Transverse colon (tissue), 4 donors: Measurements from ENCODE around the gene MAN1C1. TPM values are rescaled to one million over a fixed set of nuclear protein-coding genes. Genes with fewer than 3 reads are reported as not detected.

ENCODE experiments used
- DNase-seq: peaks from one replicate; pipeline ENCODE4 v3.0.0-alpha.2; 2019
- H3K27ac ChIP-seq, 4 donors: fragments of 200-600 bp; sonication (generic); 2 replicates each; pipeline ENCODE4 v1.5.1; 2016 to 2018; ENCODE audit warnings: inconsistent platforms in 4 of 4
- H3K27me3 ChIP-seq: fragments of 200-600 bp; sonication (generic); 2 replicates; pipeline ENCODE4 v1.5.1; 2017; ENCODE audit warnings: inconsistent platforms
- H3K36me3 ChIP-seq, 4 donors: fragments of 200-600 bp; sonication (generic); 2 replicates each; pipeline ENCODE4 v1.5.1; 2017 to 2019; ENCODE audit warnings: inconsistent platforms in 4 of 4
- H3K4me1 ChIP-seq, 4 donors: fragments of 200-600 bp; sonication (generic); 2 replicates each; pipeline ENCODE4 v1.5.1; 2017 to 2020; ENCODE audit warnings: inconsistent platforms in 4 of 4
- H3K4me3 ChIP-seq, 4 donors: fragments of 200-600 bp; sonication (generic); 1 replicate in 1 of 4; 2 replicates in 3 of 4; pipeline versions ENCODE4 v1.5.1 to v1.6.1; 2017 to 2019; ENCODE audit warnings: inconsistent platforms in 4 of 4
- H3K9me3 ChIP-seq, 2 donors: fragments of 200-600 bp; sonication (generic); 2 replicates each; pipeline ENCODE4 v1.5.1; 2017 to 2019; ENCODE audit warnings: inconsistent platforms in 2 of 2
- CTCF ChIP-seq, 5 experiments: fragments of 200-600 bp in 3 of 5; fragments of 450-650 bp in 2 of 5; sonication (generic) in 3 of 5; IDR thresholded peaks; 1 replicate in 2 of 5; 2 replicates in 3 of 5; pipeline ENCODE4 v1.5.1; 2016 to 2017; ENCODE audit warnings: antibody characterized with exemption in 5 of 5, inconsistent platforms in 3 of 5, mild to moderate bottlenecking in 2 of 5, moderate library complexity in 1 of 5
- EP300 ChIP-seq: sonication (generic); formaldehyde crosslinking; IDR thresholded peaks from one replicate; pipeline ENCODE4 v1.6.1; 2017; ENCODE audit warnings: antibody characterized with exemption, low read depth
- POLR2A ChIP-seq: fragments of 450-650 bp; IDR thresholded peaks from one replicate; pipeline ENCODE4 v1.6.1; 2016; ENCODE audit warnings: antibody characterized with exemption, mild to moderate bottlenecking, moderate library complexity
- POLR2AphosphoS5 ChIP-seq, 3 donors: sonication (generic); formaldehyde crosslinking; IDR thresholded peaks; one replicate each; pipeline ENCODE4 v1.6.1; 2016; ENCODE audit warnings: antibody characterized with exemption in 3 of 3
- WGBS, 2 donors: methylation state at CpG; one replicate each; pipeline ENCODE4 v1.1.5; 2018; ENCODE audit warnings: low coverage in 1 of 2; 5-methylcytosine and 5-hydroxymethylcytosine counted together
- in situ Hi-C, 4 donors: fragments of 200-750 bp; cut with MboI; loops; one replicate each; pipeline versions ENCODE4 v1.15.0 to v1.15.1; 2017; ENCODE audit warnings: low sequenced_read_pairs in 3 of 4, low pct_ligation_motif_present in 1 of 4, low pct_unique_long_range_greater_than_20kb in 1 of 4
- intact Hi-C: fragments of 100-400 bp; cut with DNase I; formaldehyde crosslinking; loops from one replicate; pipeline ENCODE4 v1.15.1; 2023; ENCODE audit warnings: low total_unique reads
- total RNA-seq, 4 donors: library from RNA; depleted of rRNA; stranded (reverse); fragments of >200 nt; gene quantifications; one replicate each; pipeline ENCODE4 v1.1.0, GENCODE V29; 2016

MAN1C1 gene
- total RNA-seq, 4 donors from 2014 or later: 2.4 to 6.8 (median 4.3) TPM

- Histone ChIP-seq H3K36me3 (no peaks in the 10 kb centered on the region), H3K4me3 (no peak overlapping the region), H3K4me1 (peaks cover 1 to 18% (median 5%) of the 10 kb centered on the region in 4 donors), H3K27me3 (peaks cover 4% of the 10 kb centered on the region), H3K9me3 (no peaks in the 10 kb centered on the region), H3K27ac (no peak overlapping the region)
- 63 to 75% methylated on average over 2 to 3 of the region's 3 CpGs for WGBS, 2 donors
- intact Hi-C loops: loop anchor here (5.0 kb wide), 1 partner anchor 863 kb away; no protein-coding TSS in a partner anchor
- DNase-seq: no peak
- TF ChIP-seq POLR2AphosphoS5 (IDR thresholded peaks at IDR 0.05) (no peak), EP300 (no peak), POLR2A (no peak), CTCF (IDR thresholded peaks at IDR 0.05) (no peak)
- in situ Hi-C loops: loop anchor here in 1 of 4 donors (25.0 kb wide), 1 partner anchor 163 kb away; no protein-coding TSS in a partner anchor
These were observed 7.6 kb downstream of the MAN1C1 start for GRCh38 chr1:25624156-25624555.

GRCh38 chr1:25624604-25625003 is 8.0 kb downstream of the MAN1C1 start:
- WGBS, 2 donors: 82 to 85% methylated on average over 5 of the region's 5 CpGs
- Histone ChIP-seq H3K4me1 (peaks cover 0 to 13% (median 2%) of the 10 kb centered on the region in 4 donors), H3K27me3 (peaks cover 4% of the 10 kb centered on the region), H3K9me3 (no peaks in the 10 kb centered on the region), H3K4me3 (no peak overlapping the region), H3K27ac (no peak overlapping the region), H3K36me3 (no peaks in the 10 kb centered on the region)
- no peak for DNase-seq
- in situ Hi-C loops: loop anchor here in 1 of 4 donors (25.0 kb wide), 1 partner anchor 163 kb away; no protein-coding TSS in a partner anchor
- no peak for TF ChIP-seq POLR2AphosphoS5 (IDR thresholded peaks at IDR 0.05)
- no peak for TF ChIP-seq CTCF (IDR thresholded peaks at IDR 0.05)
- no peak for TF ChIP-seq POLR2A
- no peak for TF ChIP-seq EP300
- intact Hi-C loops: loop anchor here (5.0 kb wide), 1 partner anchor 863 kb away; no protein-coding TSS in a partner anchor

GRCh38 chr1:25626018-25626417 is 9.4 kb downstream of the MAN1C1 start:
- H3K36me3 ChIP-seq: no peaks in the 10 kb centered on the region
- H3K9me3 ChIP-seq: no peaks in the 10 kb centered on the region
- H3K27ac ChIP-seq: no peak overlapping the region
- DNase-seq: no peak
- TF ChIP-seq EP300 (no peak), POLR2AphosphoS5 (IDR thresholded peaks at IDR 0.05) (no peak), CTCF (IDR thresholded peaks at IDR 0.05) (no peak), POLR2A (no peak)
- H3K4me1 ChIP-seq: peaks cover 0 to 14% (median 1%) of the 10 kb centered on the region in 4 donors
- intact Hi-C loops (no loop called here), in situ Hi-C loops (no loop called here)
- no peak overlapping the region for H3K4me3 ChIP-seq
- peaks cover 4% of the 10 kb centered on the region for H3K27me3 ChIP-seq
- 92 to 100% methylated on average over 2 of the region's 2 CpGs for WGBS, 2 donors

GRCh38 chr1:25628741-25629421 is 12.3 kb downstream of the MAN1C1 start:
- intact Hi-C loops: no loop called here
- H3K4me3 ChIP-seq: no peak overlapping the region
- TF ChIP-seq EP300: no peak
- TF ChIP-seq POLR2AphosphoS5 (IDR thresholded peaks at IDR 0.05): no peak
- no peak for TF ChIP-seq CTCF (IDR thresholded peaks at IDR 0.05)
- no peak for TF ChIP-seq POLR2A
- no peaks in the 10 kb centered on the region for H3K36me3 ChIP-seq
- no peak for DNase-seq
- peaks cover 0 to 21% (median 1%) of the 10 kb centered on the region in 4 donors for H3K4me1 ChIP-seq
- H3K27me3 ChIP-seq: no peaks in the 10 kb centered on the region
- 83 to 88% methylated on average over 5 of the region's 5 CpGs for WGBS, 2 donors
- no peak overlapping the region for H3K27ac ChIP-seq
- in situ Hi-C loops: no loop called here
- H3K9me3 ChIP-seq: no peaks in the 10 kb centered on the region
